Activated naive CD8-positive, alpha-beta T cell treated with anti-CD3 and anti-CD28 coated beads, Interleukin-2, amount 50 U/mL, for 16 hours (primary cell): Measurements from ENCODE around the gene JAK2.

Experiments used
- DNase-seq: peaks from one replicate; pipeline ENCODE4 v3.0.0-alpha.2; 2020; ENCODE audit warnings: low read depth, low spot score

Gene JAK2

DNA sequence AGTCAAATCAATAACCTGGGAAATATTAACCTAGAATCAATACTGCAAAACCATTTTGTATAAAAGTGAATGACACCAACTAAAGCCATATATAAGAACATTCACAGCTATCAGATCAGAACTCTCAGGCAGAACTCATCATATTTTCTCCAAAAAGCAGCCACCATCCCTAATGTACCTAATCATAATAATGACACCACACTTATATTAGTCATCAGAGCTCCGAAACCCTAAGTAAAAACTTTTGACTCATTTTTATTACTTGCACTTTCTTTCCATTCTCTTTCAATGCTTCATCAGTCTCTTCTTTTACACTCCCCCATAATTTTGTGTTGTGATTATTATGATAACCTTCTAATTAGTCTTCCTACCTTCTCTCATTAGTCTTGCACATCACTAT is 155.1 kb downstream of the JAK2 start:
- DNase-seq, result no peak

DNA sequence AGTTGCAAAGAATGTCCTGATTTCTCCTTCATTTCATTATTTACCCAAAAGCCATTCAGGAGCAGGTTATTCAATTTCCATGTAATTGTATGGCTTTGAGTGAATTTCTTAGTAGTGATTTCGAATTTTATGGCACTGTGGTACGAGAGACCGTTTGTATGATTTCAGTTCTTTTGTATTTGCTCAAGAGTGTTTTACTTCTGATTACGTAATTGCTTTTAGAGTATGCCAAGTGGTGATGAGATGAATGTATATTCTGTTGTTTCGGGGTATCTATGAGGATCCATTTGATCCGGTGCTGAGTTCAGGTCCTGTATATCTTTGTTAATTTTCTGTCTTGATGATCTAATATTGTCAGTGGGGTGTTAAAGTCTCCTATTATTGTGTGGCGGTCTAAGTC is 159.1 kb downstream of the JAK2 start:
- DNase-seq, result no peak

DNA sequence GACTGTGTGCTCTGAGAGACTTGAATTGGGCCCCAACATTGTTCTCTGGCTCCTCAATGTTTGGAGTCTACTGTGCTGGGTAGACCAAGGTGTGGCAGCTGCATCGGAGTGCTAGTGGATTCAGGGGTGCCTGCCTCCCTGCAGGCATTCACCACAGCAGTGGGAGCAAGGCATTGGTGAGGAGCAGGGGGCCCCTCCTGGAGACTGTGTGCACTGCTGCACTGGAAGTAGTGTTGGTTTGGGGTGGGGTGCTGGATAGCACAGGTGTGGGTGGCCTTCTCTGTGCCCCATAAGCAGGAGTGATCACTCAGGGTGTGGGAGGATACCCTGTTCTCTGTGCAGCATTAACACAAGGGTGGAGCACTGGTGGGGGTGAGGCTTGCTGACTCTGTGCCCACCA is 161.2 kb downstream of the JAK2 start:
- no peak for DNase-seq
